Smooth muscle cell (in vitro differentiated cells): ENCODE measurements around the gene CLSTN2. TPM values are rescaled to one million over a fixed set of nuclear protein-coding genes. Genes with fewer than 3 reads are reported as not detected.

Source experiments
- DNase-seq: peaks from one replicate; lab custom pipeline; 2025; ENCODE audit not compliant: unreplicated experiment; lab: John Stamatoyannopoulos, UW
- H2AFZ ChIP-seq: fragments of 200-600 bp; sonication (generic); 2 replicates; pipeline ENCODE4 v1.6.0; 2016; ENCODE audit warnings: antibody characterized with exemption, low read depth, mild to moderate bottlenecking
- H3F3A ChIP-seq: fragments of 200-600 bp; sonication (generic); 2 replicates; pipeline ENCODE4 v1.6.0; 2017; ENCODE audit warnings: antibody characterized with exemption, low read depth
- H3K27ac ChIP-seq: fragments of 200-600 bp; sonication (generic); 2 replicates; pipeline ENCODE4 v1.5.1; 2016; ENCODE audit warnings: low read depth, mild to moderate bottlenecking
- H3K27me3 ChIP-seq: fragments of 200-600 bp; sonication (generic); 2 replicates; pipeline ENCODE4 v1.6.1; 2016; ENCODE audit warnings: low read depth, mild to moderate bottlenecking
- H3K36me3 ChIP-seq: fragments of 200-600 bp; sonication (generic); 2 replicates; pipeline ENCODE4 v1.5.1; 2016; ENCODE audit warnings: low read depth
- H3K4me1 ChIP-seq: fragments of 200-600 bp; sonication (generic); 2 replicates; pipeline ENCODE4 v1.5.1; 2016; ENCODE audit warnings: low read depth
- H3K4me2 ChIP-seq: fragments of 200-600 bp; sonication (generic); 2 replicates; pipeline ENCODE4 v1.6.0; 2016; ENCODE audit warnings: mild to moderate bottlenecking
- H3K4me3 ChIP-seq: fragments of 200-600 bp; sonication (generic); 2 replicates; pipeline ENCODE4 v1.5.1; 2016; ENCODE audit warnings: mild to moderate bottlenecking
- H3K79me2 ChIP-seq: fragments of 200-600 bp; sonication (generic); 2 replicates; pipeline ENCODE4 v1.6.0; 2016; ENCODE audit warnings: low read depth, mild to moderate bottlenecking
- H3K9ac ChIP-seq: fragments of 200-600 bp; sonication (generic); 2 replicates; pipeline ENCODE4 v1.6.0; 2016; ENCODE audit warnings: low read depth
- H3K9me3 ChIP-seq: fragments of 200-600 bp; sonication (generic); replicated peaks from 2 replicates; pipeline ENCODE4 v1.5.1; 2016; ENCODE audit warnings: low read depth
- H4K20me1 ChIP-seq: fragments of 200-600 bp; sonication (generic); 2 replicates; pipeline ENCODE4 v1.6.0; 2016; ENCODE audit warnings: low read depth
- CTCF ChIP-seq: fragments of 200-600 bp; sonication (generic); IDR thresholded peaks from 2 replicates; pipeline ENCODE4 v1.5.1; 2017; ENCODE audit warnings: borderline replicate concordance, mild to moderate bottlenecking, antibody characterized with exemption; ENCODE audit not compliant: insufficient read depth, poor library complexity, severe bottlenecking
- WGBS: methylation state at CpG from one replicate; pipeline ENCODE4 v1.1.7; 2016; ENCODE audit warnings: low lambda C conversion rate; 5-methylcytosine and 5-hydroxymethylcytosine counted together
- polyA plus RNA-seq: library from polyadenylated mRNA; unstranded; fragments of >200 nt; fragmentation: Nextera tagmentation; extraction: Ambion mirVana; gene quantifications from 2 replicates; pipeline ENCODE4 v1.2.1, GENCODE V29; 2016
- total RNA-seq: library from RNA; depleted of rRNA; stranded (reverse); fragments of >200 nt; gene quantifications from 2 replicates; pipeline ENCODE4 v1.2.3, GENCODE V29; 2014

The CLSTN2 gene
- total and polyA plus RNA-seq, 2 experiments from 2014 or later, result 0.91 to 1.5 TPM

- Histone ChIP-seq H3K27me3 (no peaks in the 10 kb centered on the region), H2AFZ (no peak overlapping the region), H3K79me2 (no peaks in the 10 kb centered on the region), H3K4me3 (no peak overlapping the region), H4K20me1 (no peaks in the 10 kb centered on the region), H3K9me3 (no peaks in the 10 kb centered on the region), H3K4me1 (no peaks in the 10 kb centered on the region), H3F3A (no peaks in the 10 kb centered on the region), H3K9ac (no peak overlapping the region), H3K36me3 (no peaks in the 10 kb centered on the region), H3K27ac (no peak overlapping the region), H3K4me2 (no peak overlapping the region)
- TF ChIP-seq CTCF, result no peak
- no peak for DNase-seq
- WGBS, result 97% methylated on average over 2 of the region's 2 CpGs
Measured at GRCh38 chr3:140303875-140304274, 368.9 kb downstream of the CLSTN2 start.

- Histone ChIP-seq H3K36me3 (no peaks in the 10 kb centered on the region), H3K27ac (no peak overlapping the region), H3K4me1 (no peaks in the 10 kb centered on the region), H2AFZ (no peak overlapping the region), H4K20me1 (no peaks in the 10 kb centered on the region), H3K27me3 (no peaks in the 10 kb centered on the region), H3F3A (no peaks in the 10 kb centered on the region), H3K9ac (no peak overlapping the region), H3K79me2 (no peaks in the 10 kb centered on the region), H3K4me2 (no peak overlapping the region), H3K9me3 (no peaks in the 10 kb centered on the region), H3K4me3 (no peak overlapping the region)
- DNase-seq, result no peak
- WGBS, result 81% methylated on average over 2 of the region's 2 CpGs
- no peak for TF ChIP-seq CTCF
Measured at GRCh38 chr3:140308535-140308934, 373.6 kb downstream of the CLSTN2 start.

- H3K9me3 ChIP-seq, result no peaks in the 10 kb centered on the region
- H2AFZ ChIP-seq, result no peak overlapping the region
- H3K4me3 ChIP-seq, result no peak overlapping the region
- no peak overlapping the region for H3K27ac ChIP-seq
- no peak overlapping the region for H3K9ac ChIP-seq
- H3F3A ChIP-seq, result no peaks in the 10 kb centered on the region
- H4K20me1 ChIP-seq, result no peaks in the 10 kb centered on the region
- no peaks in the 10 kb centered on the region for H3K27me3 ChIP-seq
- 93% methylated on average over 5 of the region's 5 CpGs for WGBS
- H3K4me1 ChIP-seq, result no peaks in the 10 kb centered on the region
- TF ChIP-seq CTCF, result no peak
- no peaks in the 10 kb centered on the region for H3K36me3 ChIP-seq
- no peak for DNase-seq
- no peaks in the 10 kb centered on the region for H3K79me2 ChIP-seq
- no peak overlapping the region for H3K4me2 ChIP-seq
Measured at GRCh38 chr3:140311428-140311827, 376.4 kb downstream of the CLSTN2 start.

GRCh38 chr3:140315955-140316354 lies 381.0 kb downstream of the CLSTN2 start:
- Histone ChIP-seq H3K27me3 (peaks cover 5% of the 10 kb centered on the region), H3K4me2 (no peak overlapping the region), H3K36me3 (no peaks in the 10 kb centered on the region)

More at GRCh38 chr3:140315955-140316354, 381.0 kb downstream of the CLSTN2 start:
- Histone ChIP-seq H2AFZ (no peak overlapping the region), H3F3A (no peaks in the 10 kb centered on the region), H3K4me1 (no peaks in the 10 kb centered on the region), H3K9me3 (no peaks in the 10 kb centered on the region), H3K27ac (no peak overlapping the region), H4K20me1 (no peaks in the 10 kb centered on the region), H3K4me3 (no peak overlapping the region), H3K9ac (no peak overlapping the region), H3K79me2 (no peaks in the 10 kb centered on the region)
- no peak for TF ChIP-seq CTCF
- no peak for DNase-seq
